NCI-H345 (cell line): Measurements from ENCODE around the gene NDUFB2.
"Not testable (repeated sequence)": the region's sequence is repeated elsewhere in the genome, so short reads cannot be mapped to it uniquely, and the experiment has no call there.

Experiments
- DNase-seq: peaks from one replicate; lab custom pipeline; 2025; lab: John Stamatoyannopoulos, UW

The NDUFB2 gene

GRCh38 chr7:140672382-140673062 lies 24.0 kb upstream of the NDUFB2 start, which contains the start of gene ADCK2:
Gene ADCK2 (plus strand): TSS chr7:140672945. CDS start chr7:140673331, 386 bp downstream.
- peak; percentile 72 for DNase-seq

- peak; percentile 75 for DNase-seq
These were observed 23.3 kb upstream of the NDUFB2 start for GRCh38 chr7:140673063-140673773.

- peak; percentile 31 for DNase-seq
These were observed 22.7 kb upstream of the NDUFB2 start for GRCh38 chr7:140673774-140674155.

- peak; percentile 42 for DNase-seq
These were observed 22.1 kb upstream of the NDUFB2 start for GRCh38 chr7:140674356-140674800.

GRCh38 chr7:140674899-140675701 lies 21.4 kb upstream of the NDUFB2 start:
- no peak for DNase-seq

- no peak for DNase-seq
These were observed 20.8 kb upstream of the NDUFB2 start for GRCh38 chr7:140675726-140676125.

GRCh38 chr7:140676306-140676705 lies 20.2 kb upstream of the NDUFB2 start:
- DNase-seq: no peak

GRCh38 chr7:140676956-140677355 lies 19.6 kb upstream of the NDUFB2 start:
- not testable (repeated sequence) for DNase-seq

GRCh38 chr7:140677496-140677895 lies 19.0 kb upstream of the NDUFB2 start:
- DNase-seq: no peak

GRCh38 chr7:140678081-140678815 lies 18.3 kb upstream of the NDUFB2 start:
- DNase-seq: no peak

GRCh38 chr7:140678816-140679130 lies 17.7 kb upstream of the NDUFB2 start:
- no peak for DNase-seq

GRCh38 chr7:140679186-140679585 lies 17.3 kb upstream of the NDUFB2 start:
- no peak for DNase-seq

- no peak for DNase-seq
These were observed 15.6 kb upstream of the NDUFB2 start for GRCh38 chr7:140680886-140681285.

GRCh38 chr7:140681766-140682165 lies 14.7 kb upstream of the NDUFB2 start:
- DNase-seq: no peak

- DNase-seq: no peak
These were observed 12.9 kb upstream of the NDUFB2 start for GRCh38 chr7:140683657-140684056.

GRCh38 chr7:140684066-140684950 lies 12.2 kb upstream of the NDUFB2 start:
- no peak for DNase-seq

- no peak for DNase-seq
These were observed 11.0 kb upstream of the NDUFB2 start for GRCh38 chr7:140685407-140686087.

- DNase-seq: no peak
These were observed 9.6 kb upstream of the NDUFB2 start for GRCh38 chr7:140686921-140687320.

- no peak for DNase-seq
These were observed 8.2 kb upstream of the NDUFB2 start for GRCh38 chr7:140688341-140688740.
